WTC11 (cell line): ENCODE data around the gene TCF3. TPM values are rescaled to one million over a fixed set of nuclear protein-coding genes. Genes with fewer than 3 reads are reported as not detected.

Source experiments
- CREM ChIP-seq: sonication (generic); formaldehyde crosslinking; IDR thresholded peaks from 2 replicates; pipeline ENCODE4 v1.8.1; 2022; ENCODE audit warnings: mild to moderate bottlenecking, missing genetic modification reagents, moderate library complexity
- E2F1 ChIP-seq: sonication (generic); formaldehyde crosslinking; IDR thresholded peaks from 2 replicates; pipeline ENCODE4 v1.8.0; 2022; ENCODE audit warnings: mild to moderate bottlenecking, missing genetic modification reagents
- ETV6 ChIP-seq: sonication (generic); formaldehyde crosslinking; IDR thresholded peaks from 2 replicates; pipeline ENCODE4 v1.8.1; 2022; ENCODE audit warnings: mild to moderate bottlenecking, missing genetic modification reagents
- FOXK1 ChIP-seq: sonication (generic); formaldehyde crosslinking; IDR thresholded peaks from 2 replicates; pipeline ENCODE4 v1.8.0; 2022; ENCODE audit warnings: mild to moderate bottlenecking, moderate library complexity, missing genetic modification reagents
- FOXP4 ChIP-seq: sonication (generic); formaldehyde crosslinking; IDR thresholded peaks from 2 replicates; pipeline ENCODE4 v1.8.0; 2022; ENCODE audit warnings: mild to moderate bottlenecking, missing genetic modification reagents
- GABPB1 ChIP-seq: sonication (generic); formaldehyde crosslinking; IDR thresholded peaks from 2 replicates; pipeline ENCODE4 v1.8.1; 2023; ENCODE audit warnings: mild to moderate bottlenecking, missing genetic modification reagents
- GTF2I ChIP-seq: fragments of 250-450 bp; sonication (Bioruptor Pico); conservative IDR thresholded peaks from 2 replicates; pipeline ENCODE4 v1.4.0; 2021; ENCODE audit warnings: mild to moderate bottlenecking
- HMGXB4 ChIP-seq: sonication (generic); formaldehyde crosslinking; IDR thresholded peaks from 2 replicates; pipeline ENCODE4 v1.8.1; 2023; ENCODE audit warnings: mild to moderate bottlenecking, moderate library complexity, missing genetic modification reagents
- IRF2 ChIP-seq: sonication (generic); formaldehyde crosslinking; IDR thresholded peaks from 2 replicates; pipeline ENCODE4 v1.8.0; 2022; ENCODE audit warnings: low read depth, missing genetic modification reagents, borderline replicate concordance
- JUN ChIP-seq: sonication (generic); formaldehyde crosslinking; IDR thresholded peaks from 2 replicates; pipeline ENCODE4 v1.8.0; 2023; ENCODE audit warnings: mild to moderate bottlenecking, missing genetic modification reagents
- MLX ChIP-seq: sonication (generic); formaldehyde crosslinking; IDR thresholded peaks from 2 replicates; pipeline ENCODE4 v1.8.1; 2023; ENCODE audit warnings: mild to moderate bottlenecking, missing genetic modification reagents, moderate library complexity
- NFYB ChIP-seq: sonication (generic); formaldehyde crosslinking; conservative IDR thresholded peaks from 2 replicates; pipeline ENCODE4 v1.8.0; 2022; ENCODE audit warnings: low read depth, missing genetic modification reagents
- NR1H2 ChIP-seq: sonication (generic); formaldehyde crosslinking; IDR thresholded peaks from 2 replicates; pipeline ENCODE4 v1.9.0; 2021; ENCODE audit warnings: mild to moderate bottlenecking, moderate library complexity, missing genetic modification reagents
- NR2C2 ChIP-seq: sonication (generic); formaldehyde crosslinking; IDR thresholded peaks from 2 replicates; pipeline ENCODE4 v1.8.0; 2022; ENCODE audit warnings: mild to moderate bottlenecking, missing genetic modification reagents
- PREB ChIP-seq: sonication (generic); formaldehyde crosslinking; IDR thresholded peaks from 2 replicates; pipeline ENCODE4 v1.8.1; 2022; ENCODE audit warnings: mild to moderate bottlenecking, missing genetic modification reagents, moderate library complexity, borderline replicate concordance
- SP1 ChIP-seq: sonication (generic); formaldehyde crosslinking; conservative IDR thresholded peaks from 2 replicates; pipeline ENCODE4 v1.8.1; 2022; ENCODE audit warnings: missing genetic modification reagents
- USF1 ChIP-seq: sonication (generic); formaldehyde crosslinking; IDR thresholded peaks from 2 replicates; pipeline ENCODE4 v1.8.0; 2022; ENCODE audit warnings: mild to moderate bottlenecking, missing genetic modification reagents
- ZNF281 ChIP-seq: sonication (generic); formaldehyde crosslinking; IDR thresholded peaks from 2 replicates; pipeline ENCODE4 v1.8.0; 2023; ENCODE audit warnings: mild to moderate bottlenecking, missing genetic modification reagents
- total RNA-seq: library from RNA; stranded (reverse); gene quantifications from 3 replicates; pipeline ENCODE4 v1.2.3, GENCODE V29; 2021
- TF ChIP-seq, protein P1 (sequence below): fragments of 250-450 bp; sonication (Bioruptor Pico); IDR thresholded peaks from 2 replicates; pipeline ENCODE4 v1.8.0; 2021; ENCODE audit warnings: mild to moderate bottlenecking
- TF ChIP-seq, protein P2 (sequence below): sonication (generic); formaldehyde crosslinking; IDR thresholded peaks from 2 replicates; pipeline ENCODE4 v1.8.1; 2022; ENCODE audit warnings: mild to moderate bottlenecking, moderate library complexity, missing genetic modification reagents
- TF ChIP-seq, protein P3 (sequence below): fragments of 250-450 bp; sonication (Bioruptor Pico); conservative IDR thresholded peaks from 2 replicates; pipeline ENCODE4 v1.9.0; 2021; ENCODE audit warnings: mild to moderate bottlenecking

TCF3 gene
- total RNA-seq, 1 experiment from 2014 or later: 324 TPM

DNA sequence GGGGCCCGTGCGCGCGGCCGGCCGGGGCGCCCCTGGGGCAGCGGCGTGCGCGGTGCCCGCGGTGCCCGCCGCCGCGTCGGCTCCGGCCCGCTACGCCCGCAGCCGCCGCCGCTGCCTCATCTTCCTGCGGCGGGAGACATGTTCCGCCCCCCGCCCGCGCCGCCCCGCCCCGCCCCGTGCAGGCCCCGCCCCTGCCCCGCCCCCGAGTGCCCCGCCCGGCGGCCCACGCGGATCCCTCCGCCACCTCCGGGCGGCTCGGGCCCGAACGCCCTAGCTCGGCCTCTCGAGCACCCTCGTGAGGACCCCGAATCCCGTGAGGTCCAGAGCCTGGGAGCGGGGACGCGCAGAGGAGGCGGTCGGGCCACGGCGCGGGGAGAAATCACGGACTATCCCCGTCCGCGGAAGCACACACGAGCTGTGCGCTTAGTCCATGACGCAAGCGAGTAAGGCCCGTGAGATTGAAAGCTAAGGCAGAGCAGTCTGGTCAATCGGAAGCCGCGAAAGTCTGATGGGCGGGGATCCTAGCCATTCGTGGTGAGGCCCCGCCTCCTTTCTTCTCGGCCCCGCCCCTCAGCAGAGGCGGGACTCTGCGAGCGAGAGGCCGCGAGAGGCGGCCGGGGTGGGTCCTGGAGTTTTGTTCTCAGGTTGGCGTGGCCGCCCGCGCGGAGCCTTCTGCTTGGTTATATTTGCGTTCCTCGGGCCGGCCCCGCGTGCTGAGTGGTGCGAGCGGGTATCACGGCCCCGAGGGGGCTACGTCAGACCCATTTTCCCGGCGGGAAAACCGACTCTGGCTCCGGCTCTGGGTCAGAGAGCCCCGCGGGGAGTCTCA lies at the start of gene TCF3 (continued):
- TF ChIP-seq IRF2 (CRISPR knock-in tag): no peak
- TF ChIP-seq, protein P1, sequence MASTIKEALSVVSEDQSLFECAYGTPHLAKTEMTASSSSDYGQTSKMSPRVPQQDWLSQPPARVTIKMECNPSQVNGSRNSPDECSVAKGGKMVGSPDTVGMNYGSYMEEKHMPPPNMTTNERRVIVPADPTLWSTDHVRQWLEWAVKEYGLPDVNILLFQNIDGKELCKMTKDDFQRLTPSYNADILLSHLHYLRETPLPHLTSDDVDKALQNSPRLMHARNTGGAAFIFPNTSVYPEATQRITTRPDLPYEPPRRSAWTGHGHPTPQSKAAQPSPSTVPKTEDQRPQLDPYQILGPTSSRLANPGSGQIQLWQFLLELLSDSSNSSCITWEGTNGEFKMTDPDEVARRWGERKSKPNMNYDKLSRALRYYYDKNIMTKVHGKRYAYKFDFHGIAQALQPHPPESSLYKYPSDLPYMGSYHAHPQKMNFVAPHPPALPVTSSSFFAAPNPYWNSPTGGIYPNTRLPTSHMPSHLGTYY (CRISPR knock-in tag): no peak
- peak; percentile 92 for TF ChIP-seq NFYB
- peak; percentile 82 for TF ChIP-seq GABPB1 (CRISPR knock-in tag)
- TF ChIP-seq ZNF281 (CRISPR knock-in tag): no peak
- peak; percentile 34; the same call in 1 of the 2 replicates for TF ChIP-seq ETV6 (CRISPR knock-in tag)
- TF ChIP-seq USF1: peak; percentile 40; the same call in 1 of the 2 replicates
- no peak for TF ChIP-seq PREB (CRISPR knock-in tag)
- peak; percentile 100 for TF ChIP-seq SP1
- no peak for TF ChIP-seq NR2C2 (CRISPR knock-in tag)
- no peak for TF ChIP-seq FOXK1 (CRISPR knock-in tag)
- no peak for TF ChIP-seq NR1H2 (CRISPR knock-in tag)
- TF ChIP-seq MLX (CRISPR knock-in tag): no peak
- TF ChIP-seq, protein P2, sequence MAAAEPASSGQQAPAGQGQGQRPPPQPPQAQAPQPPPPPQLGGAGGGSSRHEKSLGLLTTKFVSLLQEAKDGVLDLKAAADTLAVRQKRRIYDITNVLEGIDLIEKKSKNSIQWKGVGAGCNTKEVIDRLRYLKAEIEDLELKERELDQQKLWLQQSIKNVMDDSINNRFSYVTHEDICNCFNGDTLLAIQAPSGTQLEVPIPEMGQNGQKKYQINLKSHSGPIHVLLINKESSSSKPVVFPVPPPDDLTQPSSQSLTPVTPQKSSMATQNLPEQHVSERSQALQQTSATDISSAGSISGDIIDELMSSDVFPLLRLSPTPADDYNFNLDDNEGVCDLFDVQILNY (CRISPR knock-in tag): no peak
- TF ChIP-seq, protein P3, sequence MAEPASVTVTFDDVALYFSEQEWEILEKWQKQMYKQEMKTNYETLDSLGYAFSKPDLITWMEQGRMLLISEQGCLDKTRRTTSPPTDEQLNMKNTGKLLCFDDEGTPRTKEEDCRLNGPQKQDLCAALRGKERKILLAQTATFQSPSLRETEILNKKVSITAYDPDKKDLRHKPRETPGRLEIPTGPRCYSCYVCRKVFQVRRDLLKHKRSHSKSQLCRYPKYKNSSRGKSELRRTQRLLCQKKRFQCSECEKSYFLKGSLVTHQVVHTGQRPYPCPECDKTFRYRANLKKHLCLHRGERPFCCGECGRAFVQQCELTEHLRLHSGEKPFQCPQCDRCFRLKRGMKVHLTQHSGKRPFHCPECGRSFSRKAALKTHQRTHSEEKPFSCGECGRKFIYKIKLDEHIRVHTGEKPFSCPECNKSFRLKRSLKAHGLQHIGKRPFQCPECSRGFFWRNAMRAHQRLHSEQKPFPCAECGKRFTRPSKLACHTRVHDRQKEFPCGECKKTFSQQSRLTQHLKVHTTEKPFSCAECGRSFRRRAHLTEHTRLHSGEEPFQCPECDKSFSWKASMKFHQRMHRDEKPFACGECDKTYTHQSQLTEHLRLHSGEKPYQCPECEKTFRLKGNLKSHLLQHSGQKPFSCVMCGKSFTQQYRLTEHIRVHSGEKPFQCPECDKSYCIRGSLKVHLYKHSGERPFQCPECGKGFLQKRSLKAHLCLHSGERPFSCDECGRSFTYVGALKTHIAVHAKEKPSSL (CRISPR knock-in tag): no peak
- TF ChIP-seq E2F1: no peak
- no peak for TF ChIP-seq FOXP4 (CRISPR knock-in tag)
- TF ChIP-seq CREM: peak; percentile 91; the same call in 1 of the 2 replicates
- TF ChIP-seq JUN: 0 out of 2 replicates have a peak, but pooled peaks have one; percentile 48
- TF ChIP-seq HMGXB4 (CRISPR knock-in tag): no peak
- TF ChIP-seq GTF2I (CRISPR knock-in tag): peak; percentile 99
